UCSD-AML1 (cell line): ENCODE measurements around the gene ZEB1.

Source experiments
- DNase-seq: peaks from one replicate; lab custom pipeline; 2025; ENCODE audit not compliant: unreplicated experiment; lab: John Stamatoyannopoulos, UW

Gene ZEB1

GRCh38 chr10:31578951-31579350 is 259.9 kb downstream of the ZEB1 start:
- DNase-seq: no peak
